Stimulated activated CD8-positive, alpha-beta memory T cell treated with anti-CD3 and anti-CD28 coated beads, Interleukin-2, amount 100 ng/mL, for 48 hours (primary cell): ENCODE results near the gene TTC16.

ENCODE experiments used
- DNase-seq, 2 donors: peaks; one replicate each; pipeline ENCODE4 v3.0.0-alpha.2; 2020; ENCODE audit warnings: low read depth in 2 of 2

TTC16 gene

GRCh38 chr9:127698386-127698785 lies 17.5 kb upstream of the TTC16 start:
- DNase-seq = no peak

- peak; percentile 71 to 85 for DNase-seq
Measured at GRCh38 chr9:127698985-127699670, 16.8 kb upstream of the TTC16 start.

- no peak for DNase-seq
Measured at GRCh38 chr9:127700140-127700539, 15.7 kb upstream of the TTC16 start.

GRCh38 chr9:127700594-127701255 lies 15.2 kb upstream of the TTC16 start:
- no peak for DNase-seq

- DNase-seq = no peak
Measured at GRCh38 chr9:127703289-127703946, 12.5 kb upstream of the TTC16 start.

GRCh38 chr9:127705577-127706379 lies 10.1 kb upstream of the TTC16 start:
- DNase-seq = no peak

GRCh38 chr9:127706836-127707241 lies 9.0 kb upstream of the TTC16 start, which contains the start of gene CFAP157:
Gene CFAP157 (plus strand): TSS chr9:127706988. CDS start chr9:127707032, 44 bp downstream.
- DNase-seq = no peak

- DNase-seq = peak in 1 of 2 donors; percentile 12
Measured at GRCh38 chr9:127707766-127708165, 8.1 kb upstream of the TTC16 start.

GRCh38 chr9:127708952-127709587 lies 6.8 kb upstream of the TTC16 start:
- DNase-seq = no peak

- no peak for DNase-seq
Measured at GRCh38 chr9:127710204-127710783, 5.6 kb upstream of the TTC16 start.

GRCh38 chr9:127711226-127711701 lies 4.6 kb upstream of the TTC16 start:
- no peak for DNase-seq

- DNase-seq = no peak
Measured at GRCh38 chr9:127711831-127712274, 4.0 kb upstream of the TTC16 start.

GRCh38 chr9:127712371-127712770 lies 3.5 kb upstream of the TTC16 start:
- no peak for DNase-seq

GRCh38 chr9:127712867-127713266 lies 3.0 kb upstream of the TTC16 start:
- no peak for DNase-seq

GRCh38 chr9:127714020-127714750 lies 1.7 kb upstream of the TTC16 start:
- DNase-seq = no peak

GRCh38 chr9:127714951-127715469 lies 869 bp upstream of the TTC16 start:
- DNase-seq = no peak

GRCh38 chr9:127716412-127716811 lies 533 bp downstream of the TTC16 start:
- no peak for DNase-seq

GRCh38 chr9:127717766-127718165 lies 1.9 kb downstream of the TTC16 start:
- no peak for DNase-seq

GRCh38 chr9:127720031-127720864 lies 4.4 kb downstream of the TTC16 start:
- DNase-seq = no peak
